SU-DHL-6 (cell line): ENCODE data around the gene SH3GLB1.

ENCODE experiments used
- H2AFZ ChIP-seq: fragments of 200-600 bp; sonication (generic); 2 replicates; pipeline ENCODE4 v1.6.1; 2014; ENCODE audit warnings: low read depth, mild to moderate bottlenecking, moderate library complexity, mixed read lengths, antibody characterized with exemption, low read length; ENCODE audit not compliant: severe bottlenecking
- H3F3A ChIP-seq: fragments of 200-600 bp; shearing (Covaris generic); 2 replicates; pipeline ENCODE4 v1.6.0; 2016; ENCODE audit warnings: antibody characterized with exemption, mild to moderate bottlenecking; ENCODE audit not compliant: insufficient read depth
- H3K27ac ChIP-seq: fragments of 200-600 bp; sonication (generic); 2 replicates; pipeline ENCODE4 v1.5.1; 2016; ENCODE audit warnings: low read depth, mild to moderate bottlenecking, low read length, moderate library complexity, mixed read lengths
- H3K27me3 ChIP-seq: fragments of 200-600 bp; sonication (generic), shearing (Covaris generic); 2 replicates; pipeline ENCODE4 v1.6.0; 2014; ENCODE audit warnings: mild to moderate bottlenecking, low read length
- H3K36me3 ChIP-seq: fragments of 200-600 bp; sonication (generic); 2 replicates; pipeline ENCODE4 v1.6.1; 2014; ENCODE audit warnings: mild to moderate bottlenecking, low read length, mixed read lengths
- H3K4me2 ChIP-seq: fragments of 300-600, 200-600 bp; shearing (Covaris generic), sonication (generic); 2 replicates; pipeline ENCODE4 v1.6.0; 2014; ENCODE audit warnings: low read length, low read depth, mild to moderate bottlenecking; ENCODE audit not compliant: poor library complexity, severe bottlenecking
- H3K4me3 ChIP-seq: fragments of 200-600 bp; sonication (generic); 2 replicates; pipeline ENCODE4 v1.5.1; 2014; ENCODE audit warnings: antibody characterized with exemption, low read length, mild to moderate bottlenecking, mixed read lengths; ENCODE audit not compliant: insufficient read depth, poor library complexity, severe bottlenecking
- H3K79me2 ChIP-seq: fragments of 200-600 bp; sonication (generic); 2 replicates; pipeline ENCODE4 v1.6.1; 2014; ENCODE audit warnings: mild to moderate bottlenecking, low read length, moderate library complexity; ENCODE audit not compliant: insufficient read depth
- H3K9ac ChIP-seq: fragments of 200-600 bp; sonication (generic); 2 replicates; pipeline ENCODE4 v1.7.0; 2014; ENCODE audit warnings: mild to moderate bottlenecking, low read length
- H3K9me2 ChIP-seq: fragments of 200-600 bp; sonication (generic); replicated peaks from 2 replicates; pipeline ENCODE4 v1.6.1; 2014; ENCODE audit warnings: low read length; ENCODE audit not compliant: insufficient read depth
- H3K9me3 ChIP-seq: fragments of 200-600 bp; sonication (generic); 2 replicates; pipeline ENCODE4 v1.6.1; 2014; ENCODE audit warnings: low read length, mixed read lengths; ENCODE audit not compliant: insufficient read depth
- H4K20me1 ChIP-seq: fragments of 200-600 bp; sonication (generic); 2 replicates; pipeline ENCODE4 v1.6.1; 2014; ENCODE audit warnings: low read depth, mild to moderate bottlenecking, antibody characterized with exemption, low read length, moderate library complexity, mixed read lengths
- CTCF ChIP-seq: fragments of 200-600 bp; sonication (generic); IDR thresholded peaks from one replicate; pipeline ENCODE4 v1.5.1; 2017; ENCODE audit warnings: antibody characterized with exemption, mild to moderate bottlenecking, low read length, moderate library complexity; ENCODE audit not compliant: insufficient read depth, poor library complexity, severe bottlenecking
- EZH2phosphoT487 ChIP-seq: fragments of 200-600 bp; sonication (generic), shearing (Covaris generic); conservative IDR thresholded peaks from 2 replicates; pipeline ENCODE4 v1.6.1; 2018; ENCODE audit warnings: mild to moderate bottlenecking, antibody characterized with exemption, low read length, moderate library complexity, mixed read lengths

The SH3GLB1 gene

GRCh38 chr1:86779308-86780191 is 75.2 kb downstream of the SH3GLB1 start:
- no peaks in the 10 kb centered on the region for H3K9me2 ChIP-seq
- H4K20me1 ChIP-seq: no peaks in the 10 kb centered on the region
- no peak overlapping the region for H2AFZ ChIP-seq
- H3K9ac ChIP-seq: no peak overlapping the region
- H3K79me2 ChIP-seq: no peaks in the 10 kb centered on the region
- no peaks in the 10 kb centered on the region for H3K27me3 ChIP-seq
- H3F3A ChIP-seq: no peaks in the 10 kb centered on the region
- H3K27ac ChIP-seq: no peak overlapping the region
- no peaks in the 10 kb centered on the region for H3K9me3 ChIP-seq
- no peak for TF ChIP-seq EZH2phosphoT487
- TF ChIP-seq CTCF: no peak
- no peak overlapping the region for H3K4me3 ChIP-seq
- H3K36me3 ChIP-seq: no peaks in the 10 kb centered on the region
- no peak overlapping the region for H3K4me2 ChIP-seq

- H3K4me3 ChIP-seq: no peak overlapping the region
- H3F3A ChIP-seq: no peaks in the 10 kb centered on the region
- H3K27ac ChIP-seq: no peak overlapping the region
- no peaks in the 10 kb centered on the region for H4K20me1 ChIP-seq
- no peaks in the 10 kb centered on the region for H3K36me3 ChIP-seq
- H3K79me2 ChIP-seq: no peaks in the 10 kb centered on the region
- H3K4me2 ChIP-seq: no peak overlapping the region
- TF ChIP-seq EZH2phosphoT487 (no peak), CTCF (no peak)
- H2AFZ ChIP-seq: no peak overlapping the region
- no peak overlapping the region for H3K9ac ChIP-seq
- no peaks in the 10 kb centered on the region for H3K9me2 ChIP-seq
- no peaks in the 10 kb centered on the region for H3K9me3 ChIP-seq
- no peaks in the 10 kb centered on the region for H3K27me3 ChIP-seq
Measured at GRCh38 chr1:86782482-86782881, 78.1 kb downstream of the SH3GLB1 start.

GRCh38 chr1:86787621-86788020 is 83.2 kb downstream of the SH3GLB1 start:
- H3K9me3 ChIP-seq: no peaks in the 10 kb centered on the region
- no peak overlapping the region for H2AFZ ChIP-seq
- no peaks in the 10 kb centered on the region for H3F3A ChIP-seq
- no peak overlapping the region for H3K27ac ChIP-seq
- no peaks in the 10 kb centered on the region for H3K27me3 ChIP-seq
- no peaks in the 10 kb centered on the region for H3K9me2 ChIP-seq
- H3K9ac ChIP-seq: no peak overlapping the region
- no peaks in the 10 kb centered on the region for H4K20me1 ChIP-seq
- no peaks in the 10 kb centered on the region for H3K36me3 ChIP-seq
- no peaks in the 10 kb centered on the region for H3K79me2 ChIP-seq
- H3K4me2 ChIP-seq: no peak overlapping the region
- H3K4me3 ChIP-seq: no peak overlapping the region
- TF ChIP-seq EZH2phosphoT487 (no peak), CTCF (no peak)
